Mesenchymal stem cell (in vitro differentiated cells and primary cell): Measurements from ENCODE around the gene RCN1.

Source experiments
- DNase-seq: peaks from one replicate; pipeline ENCODE4 v3.0.0-alpha.2; 2013
- H2AFZ ChIP-seq: one replicate; pipeline ENCODE4 v1.6.1; 2013; ENCODE audit warnings: low read depth, mild to moderate bottlenecking, control low read depth, inconsistent platforms, low read length, moderate library complexity
- H2AK5ac ChIP-seq: 2 replicates; pipeline ENCODE4 v1.6.1; 2013; ENCODE audit warnings: low read length, moderate library complexity, mild to moderate bottlenecking, inconsistent platforms; ENCODE audit not compliant: severe bottlenecking
- H2BK120ac ChIP-seq: one replicate; pipeline ENCODE4 v1.6.1; 2013; ENCODE audit warnings: low read depth, mild to moderate bottlenecking, inconsistent platforms, low read length, moderate library complexity
- H2BK12ac ChIP-seq, 2 experiments: one replicate each; pipeline ENCODE4 v1.6.1; 2013; ENCODE audit warnings: inconsistent platforms in 2 of 2, low read length in 2 of 2, mild to moderate bottlenecking in 2 of 2, moderate library complexity in 2 of 2, control low read depth in 1 of 2
- H2BK15ac ChIP-seq: one replicate; pipeline ENCODE4 v1.6.1; 2013; ENCODE audit warnings: mild to moderate bottlenecking, low read depth, inconsistent platforms; ENCODE audit not compliant: poor library complexity, severe bottlenecking
- H2BK5ac ChIP-seq: 2 replicates; pipeline ENCODE4 v1.6.1; 2013; ENCODE audit warnings: low read depth, mild to moderate bottlenecking, low read length, control low read depth, inconsistent platforms; ENCODE audit not compliant: poor library complexity, severe bottlenecking
- H3K14ac ChIP-seq, 2 experiments: one replicate each; pipeline ENCODE4 v1.6.1; 2013; ENCODE audit warnings: inconsistent platforms in 2 of 2, low read length in 2 of 2, control low read depth in 1 of 2, mild to moderate bottlenecking in 1 of 2, moderate library complexity in 1 of 2
- H3K18ac ChIP-seq, 2 experiments: one replicate each; pipeline ENCODE4 v1.6.1; 2013; ENCODE audit warnings: inconsistent platforms in 2 of 2, low read length in 2 of 2, control low read depth in 1 of 2, low read depth in 1 of 2, mild to moderate bottlenecking in 1 of 2
- H3K23ac ChIP-seq, 2 experiments: one replicate each; pipeline ENCODE4 v1.6.1; 2013; ENCODE audit warnings: inconsistent platforms in 2 of 2, low read length in 2 of 2, mild to moderate bottlenecking in 2 of 2, moderate library complexity in 2 of 2, control low read depth in 1 of 2
- H3K27ac ChIP-seq: 2 replicates; pipeline ENCODE4 v1.5.1; 2013; ENCODE audit warnings: mild to moderate bottlenecking, moderate library complexity, low read length, control low read depth, inconsistent platforms; ENCODE audit not compliant: poor library complexity, severe bottlenecking
- H3K27me3 ChIP-seq, 2 experiments: 2 replicates each; pipeline versions ENCODE4 v1.6.1 to v1.7.0; 2013; ENCODE audit warnings: low read length in 2 of 2, mild to moderate bottlenecking in 2 of 2, moderate library complexity in 2 of 2, control low read depth in 1 of 2, inconsistent platforms in 1 of 2; ENCODE audit not compliant: control insufficient read depth in 1 of 2, insufficient read depth in 1 of 2
- H3K36me3 ChIP-seq, 2 experiments: 2 replicates each; pipeline versions ENCODE4 v1.6.1 to v1.7.0; 2013; ENCODE audit warnings: low read length in 2 of 2, control low read depth in 1 of 2, inconsistent platforms in 1 of 2, low read depth in 1 of 2, mild to moderate bottlenecking in 1 of 2; ENCODE audit not compliant: insufficient read depth in 2 of 2, control insufficient read depth in 1 of 2
- H3K4ac ChIP-seq, 2 experiments: one replicate each; pipeline ENCODE4 v1.6.1; 2013; ENCODE audit warnings: inconsistent platforms in 2 of 2, low read length in 2 of 2, mild to moderate bottlenecking in 2 of 2, moderate library complexity in 2 of 2, control low read depth in 1 of 2, low read depth in 1 of 2
- H3K4me1 ChIP-seq: 2 replicates; pipeline ENCODE4 v1.6.1; 2013; ENCODE audit warnings: low read depth, low read length, control low read depth; ENCODE audit not compliant: control insufficient read depth, insufficient read depth
- H3K4me2 ChIP-seq: 2 replicates; pipeline ENCODE4 v1.6.1; 2013; ENCODE audit warnings: low read length, mild to moderate bottlenecking, inconsistent platforms; ENCODE audit not compliant: poor library complexity, severe bottlenecking
- H3K4me3 ChIP-seq, 2 experiments: 2 replicates each; pipeline versions ENCODE4 v1.5.1 to v1.7.0; 2013; ENCODE audit warnings: low read length in 2 of 2, mild to moderate bottlenecking in 2 of 2, control low read depth in 1 of 2, low read depth in 1 of 2; ENCODE audit not compliant: insufficient read depth in 1 of 2
- H3K79me1 ChIP-seq: replicated peaks from 2 replicates; pipeline ENCODE4 v1.6.1; 2013; ENCODE audit warnings: mild to moderate bottlenecking, control low read depth, low read length, inconsistent platforms; ENCODE audit not compliant: poor library complexity, severe bottlenecking
- H3K9ac ChIP-seq: 2 replicates; pipeline ENCODE4 v1.7.0; 2013; ENCODE audit warnings: mild to moderate bottlenecking, low read length, moderate library complexity
- H3K9me3 ChIP-seq: 2 replicates; pipeline ENCODE4 v1.7.0; 2013; ENCODE audit warnings: mild to moderate bottlenecking, low read length; ENCODE audit not compliant: control insufficient read depth
- H4K8ac ChIP-seq: one replicate; pipeline ENCODE4 v1.6.1; 2013; ENCODE audit warnings: inconsistent platforms, mild to moderate bottlenecking, low read length, moderate library complexity
- H4K91ac ChIP-seq: one replicate; pipeline ENCODE4 v1.6.1; 2013; ENCODE audit warnings: mild to moderate bottlenecking, low read length, inconsistent platforms
- WGBS: methylation state at CpG from one replicate; pipeline ENCODE4 v1.1.7; 2013; ENCODE audit warnings: mixed read lengths; 5-methylcytosine and 5-hydroxymethylcytosine counted together

RCN1 gene

GRCh38 chr11:32145282-32145681 is 54.4 kb downstream of the RCN1 start:
- Histone ChIP-seq H3K23ac (no peak overlapping the region), H3K9ac (no peak overlapping the region), H2AK5ac (no peak overlapping the region), H2BK120ac (no peak overlapping the region), H3K27ac (no peak overlapping the region), H2BK15ac (no peak overlapping the region), H2BK12ac (no peak overlapping the region), H3K14ac (no peak overlapping the region), H3K27me3 (peaks cover 0 to 25% of the 10 kb centered on the region in 2 experiments), H3K18ac (no peak overlapping the region), H4K91ac (no peak overlapping the region), H2AFZ (no peak overlapping the region), H3K4me2 (no peak overlapping the region), H3K36me3 (no peaks in the 10 kb centered on the region), H3K4ac (no peak overlapping the region), H3K4me1 (no peaks in the 10 kb centered on the region), H3K4me3 (no peak overlapping the region), H3K9me3 (no peaks in the 10 kb centered on the region), H3K79me1 (no peaks in the 10 kb centered on the region), H4K8ac (no peak overlapping the region), H2BK5ac (no peak overlapping the region)
- WGBS: 67% methylated on average over 2 of the region's 3 CpGs
- DNase-seq: no peak

- no peak overlapping the region for H3K23ac ChIP-seq
Observed at GRCh38 chr11:32148895-32149294, 58.0 kb downstream of the RCN1 start.

GRCh38 chr11:32149748-32150147 is 58.9 kb downstream of the RCN1 start:
- H2BK15ac ChIP-seq: no peak overlapping the region
- no peaks in the 10 kb centered on the region for H3K9me3 ChIP-seq
- no peak overlapping the region for H3K23ac ChIP-seq
- H3K36me3 ChIP-seq: no peaks in the 10 kb centered on the region
- H2AK5ac ChIP-seq: no peak overlapping the region
- H3K4me2 ChIP-seq: no peak overlapping the region
- peaks cover 0 to 31% of the 10 kb centered on the region in 2 experiments for H3K27me3 ChIP-seq
- H3K4ac ChIP-seq: no peak overlapping the region
- H3K9ac ChIP-seq: no peak overlapping the region
- no peak overlapping the region for H3K27ac ChIP-seq
- H4K8ac ChIP-seq: no peak overlapping the region
- no peak overlapping the region for H2AFZ ChIP-seq
- no peak overlapping the region for H2BK12ac ChIP-seq
- no peak overlapping the region for H3K14ac ChIP-seq
- no peak overlapping the region for H4K91ac ChIP-seq
- DNase-seq: no peak
- no peak overlapping the region for H3K18ac ChIP-seq
- H3K4me1 ChIP-seq: no peaks in the 10 kb centered on the region
- no peak overlapping the region for H2BK5ac ChIP-seq
- no peaks in the 10 kb centered on the region for H3K79me1 ChIP-seq
- H3K4me3 ChIP-seq: no peak overlapping the region
- H2BK120ac ChIP-seq: no peak overlapping the region
- 93% methylated on average over 6 of the region's 7 CpGs for WGBS

More at GRCh38 chr11:32148895-32149294, 58.0 kb downstream of the RCN1 start:
- no peak overlapping the region for H3K9ac ChIP-seq
- H2BK120ac ChIP-seq: no peak overlapping the region
- WGBS: 57% methylated on average over 4 of the region's 4 CpGs
- H4K91ac ChIP-seq: no peak overlapping the region
- no peak overlapping the region for H3K4me3 ChIP-seq
- DNase-seq: no peak
- no peak overlapping the region for H2AK5ac ChIP-seq
- no peak overlapping the region for H2AFZ ChIP-seq
- H3K9me3 ChIP-seq: no peaks in the 10 kb centered on the region
- no peaks in the 10 kb centered on the region for H3K4me1 ChIP-seq
- no peak overlapping the region for H3K14ac ChIP-seq
- H3K4me2 ChIP-seq: no peak overlapping the region
- H3K79me1 ChIP-seq: no peaks in the 10 kb centered on the region
- no peak overlapping the region for H3K18ac ChIP-seq
- H3K36me3 ChIP-seq: no peaks in the 10 kb centered on the region
- H2BK15ac ChIP-seq: no peak overlapping the region
- H3K4ac ChIP-seq: no peak overlapping the region
- H2BK12ac ChIP-seq: no peak overlapping the region
- no peak overlapping the region for H4K8ac ChIP-seq
- no peak overlapping the region for H3K27ac ChIP-seq
- H3K27me3 ChIP-seq: peaks cover 0 to 30% of the 10 kb centered on the region in 2 experiments
- H2BK5ac ChIP-seq: no peak overlapping the region

- Histone ChIP-seq H3K9ac (no peak overlapping the region), H2BK15ac (no peak overlapping the region), H3K4me2 (no peak overlapping the region), H2BK5ac (no peak overlapping the region), H3K23ac (no peak overlapping the region), H2AFZ (no peak overlapping the region), H2BK12ac (no peak overlapping the region), H3K18ac (no peak overlapping the region), H3K4me3 (no peak overlapping the region), H3K36me3 (no peaks in the 10 kb centered on the region), H3K14ac (no peak overlapping the region), H3K27ac (no peak overlapping the region), H3K4ac (no peak overlapping the region), H4K91ac (no peak overlapping the region), H3K4me1 (no peaks in the 10 kb centered on the region), H2BK120ac (no peak overlapping the region), H3K27me3 (peaks cover 0 to 22% of the 10 kb centered on the region in 2 experiments), H2AK5ac (no peak overlapping the region), H4K8ac (no peak overlapping the region), H3K79me1 (no peaks in the 10 kb centered on the region), H3K9me3 (no peaks in the 10 kb centered on the region)
- DNase-seq: no peak
Observed at GRCh38 chr11:32151027-32151426, 60.2 kb downstream of the RCN1 start.
